Breast epithelium (tissue), 3 donors: ENCODE results near the gene C1QTNF9B.

ENCODE experiments used
- POLR2A ChIP-seq: fragments of 450-650 bp; IDR thresholded peaks from one replicate; pipeline ENCODE4 v1.6.1; 2016; ENCODE audit warnings: antibody characterized with exemption, mild to moderate bottlenecking, moderate library complexity
- POLR2AphosphoS5 ChIP-seq, 3 donors: sonication (generic); formaldehyde crosslinking; IDR thresholded peaks; one replicate each; pipeline ENCODE4 v1.6.1; 2017; ENCODE audit warnings: antibody characterized with exemption in 3 of 3

DNA sequence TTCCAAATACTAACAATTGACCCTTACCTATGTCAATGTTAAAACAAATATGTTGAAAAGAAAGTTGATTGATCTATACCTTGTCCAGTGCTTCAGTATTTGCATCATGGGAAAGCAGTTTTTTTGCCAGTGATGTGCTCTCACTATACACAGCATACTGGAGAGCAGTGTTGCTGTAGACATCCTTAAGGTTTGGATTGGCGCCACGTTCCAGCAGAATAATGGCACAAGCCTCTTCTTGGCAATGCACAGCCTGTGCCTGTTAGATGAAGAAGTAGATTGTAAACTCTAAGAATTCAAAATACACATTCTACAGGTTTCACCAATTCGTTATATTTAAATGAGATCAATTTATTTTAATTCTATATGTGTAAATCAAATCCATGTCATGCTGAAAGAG is 43.9 kb upstream of the C1QTNF9B start:
- TF ChIP-seq POLR2A: no peak
- no peak for TF ChIP-seq POLR2AphosphoS5 (IDR thresholded peaks at IDR 0.05)
